Duodenal mucosa (tissue), 2 donors: ENCODE results near the gene GTPBP2.

Source experiments
- H3K27ac ChIP-seq: one replicate; pipeline ENCODE4 v1.7.0; 2013; ENCODE audit warnings: low read depth, low read length
- H3K27me3 ChIP-seq, 2 donors: one replicate each; pipeline ENCODE4 v1.7.0; 2013; ENCODE audit warnings: low read length in 2 of 2, control low read depth in 1 of 2; ENCODE audit not compliant: insufficient read depth in 2 of 2, control insufficient read depth in 1 of 2
- H3K36me3 ChIP-seq, 2 donors: one replicate each; pipeline ENCODE4 v1.7.0; 2013; ENCODE audit warnings: low read length in 2 of 2, control low read depth in 1 of 2; ENCODE audit not compliant: insufficient read depth in 2 of 2, control insufficient read depth in 1 of 2
- H3K4me1 ChIP-seq, 2 donors: one replicate each; pipeline ENCODE4 v1.7.0; 2013; ENCODE audit warnings: low read length in 2 of 2, control low read depth in 1 of 2; ENCODE audit not compliant: insufficient read depth in 2 of 2, control insufficient read depth in 1 of 2
- H3K4me3 ChIP-seq, 2 donors: one replicate each; pipeline ENCODE4 v1.7.0; 2013; ENCODE audit warnings: low read length in 2 of 2, low read depth in 1 of 2
- H3K9ac ChIP-seq, 2 donors: one replicate each; pipeline ENCODE4 v1.7.0; 2013; ENCODE audit warnings: low read length in 2 of 2, low read depth in 1 of 2
- H3K9me3 ChIP-seq, 2 donors: one replicate each; pipeline ENCODE4 v1.7.0; 2013; ENCODE audit warnings: low read length in 2 of 2, control low read depth in 1 of 2; ENCODE audit not compliant: control insufficient read depth in 1 of 2

The GTPBP2 gene

DNA sequence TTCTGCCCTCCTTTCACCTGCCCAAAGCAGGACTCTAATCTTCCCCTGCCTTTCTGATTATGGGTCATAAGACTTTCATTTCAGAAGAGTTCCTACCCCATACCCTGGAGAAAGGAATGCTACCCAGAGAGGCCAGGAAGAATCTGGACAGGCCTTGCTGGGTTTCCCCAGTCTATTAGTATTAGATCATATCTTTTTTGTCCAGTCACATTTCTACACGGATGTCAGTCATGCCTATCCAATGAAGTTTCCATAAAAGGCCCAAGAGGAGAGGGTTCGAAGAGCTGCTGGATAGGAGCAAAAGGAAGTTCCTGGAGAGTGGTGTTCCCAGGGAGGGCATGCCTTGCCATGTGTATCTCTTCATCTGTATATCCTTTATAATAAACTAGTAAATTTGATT is 49.9 kb downstream of the GTPBP2 start:
- Histone ChIP-seq H3K27ac (no peak overlapping the region), H3K4me3 (no peak overlapping the region)

DNA sequence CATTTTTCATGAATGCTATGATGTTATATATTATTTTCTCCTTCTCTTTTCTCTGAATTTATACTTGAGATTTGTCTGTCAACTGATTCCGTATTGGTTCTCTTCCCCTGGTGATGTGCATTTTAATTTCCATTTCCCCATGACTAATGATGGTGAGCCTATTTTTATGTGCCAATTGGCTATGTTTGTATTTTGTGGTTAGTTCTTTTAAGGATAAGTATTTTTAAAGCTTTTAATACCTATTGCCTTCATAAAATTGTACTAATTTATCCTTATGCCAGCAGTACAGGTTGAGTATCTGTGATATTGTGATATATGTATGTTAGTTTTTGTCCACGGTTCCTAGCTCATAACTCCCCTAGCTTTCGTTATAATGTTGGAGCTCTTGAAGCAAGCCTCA is 50.3 kb downstream of the GTPBP2 start:
- H3K9me3 ChIP-seq, result no peaks in the 10 kb centered on the region
- H3K27ac ChIP-seq, result no peak overlapping the region
- H3K36me3 ChIP-seq, result peaks cover 0 to 14% of the 10 kb centered on the region in 2 donors
- no peak overlapping the region for H3K9ac ChIP-seq
- H3K4me1 ChIP-seq, result peaks cover 4 to 20% of the 10 kb centered on the region in 2 donors
- no peak overlapping the region for H3K4me3 ChIP-seq
- H3K27me3 ChIP-seq, result no peaks in the 10 kb centered on the region

More for the DNA sequence above, 49.9 kb downstream of the GTPBP2 start:
- peaks cover 4 to 19% of the 10 kb centered on the region in 2 donors for H3K36me3 ChIP-seq
- H3K4me1 ChIP-seq, result peaks cover 4 to 20% of the 10 kb centered on the region in 2 donors
- no peaks in the 10 kb centered on the region for H3K27me3 ChIP-seq
- H3K9ac ChIP-seq, result no peak overlapping the region
- no peaks in the 10 kb centered on the region for H3K9me3 ChIP-seq

DNA sequence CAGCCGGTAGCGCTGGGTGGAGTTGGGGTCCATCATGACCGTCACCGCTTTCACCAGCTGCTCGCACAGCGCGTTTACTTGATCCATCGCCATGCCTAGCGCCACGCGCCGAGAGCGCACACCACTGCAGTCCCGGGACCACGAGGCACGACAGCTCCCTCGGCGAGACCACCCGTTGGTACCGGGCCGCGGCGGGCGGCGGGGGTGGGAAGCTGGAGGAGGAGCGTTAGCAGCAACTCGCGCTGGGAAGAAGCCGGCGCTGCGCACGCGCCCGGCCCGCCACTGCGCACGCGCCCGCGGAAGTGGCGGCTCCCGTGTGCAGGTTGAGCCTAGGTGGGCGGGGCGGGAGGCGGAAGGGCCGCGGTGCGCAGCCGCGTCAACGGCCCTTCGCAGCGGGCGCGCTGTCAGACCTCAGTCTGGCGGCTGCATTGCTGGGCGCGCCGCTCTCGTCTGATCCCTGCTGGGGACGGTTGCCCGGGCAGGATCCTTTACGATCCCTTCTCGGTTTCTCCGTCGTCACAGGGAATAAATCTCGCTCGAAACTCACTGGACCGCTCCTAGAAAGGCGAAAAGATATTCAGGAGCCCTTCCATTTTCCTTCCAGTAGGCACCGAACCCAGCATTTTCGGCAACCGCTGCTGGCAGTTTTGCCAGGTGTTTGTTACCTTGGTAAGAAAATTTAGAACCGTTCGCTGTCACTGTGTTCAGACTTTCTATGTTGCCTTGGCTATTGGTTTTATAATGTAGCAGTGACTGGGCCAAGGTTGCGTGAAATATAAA is 53.1 kb downstream of the GTPBP2 start, which contains the start of the genes POLH and XPO5:
TSS of gene POLH (plus strand) at position 414 of the 780 bp plus-strand sequence. CDS start 6,135 bp downstream, outside the sequence.
TSS of gene XPO5 (minus strand) at position 267 of the 780 bp plus-strand sequence. CDS start at position 93, 174 bp downstream.
- Histone ChIP-seq H3K9ac (peak within 1 kb of the TSS; percentile 82 to 98), H3K27ac (peak within 1 kb of the TSS; percentile 35), H3K4me1 (peaks cover 4 to 20% of the 10 kb centered on the region in 2 donors), H3K36me3 (peaks cover 7 to 12% of the 10 kb centered on the region in 2 donors), H3K9me3 (no peaks in the 10 kb centered on the region), H3K27me3 (no peaks in the 10 kb centered on the region), H3K4me3 (peak within 1 kb of the TSS; percentile 87 to 98)

DNA sequence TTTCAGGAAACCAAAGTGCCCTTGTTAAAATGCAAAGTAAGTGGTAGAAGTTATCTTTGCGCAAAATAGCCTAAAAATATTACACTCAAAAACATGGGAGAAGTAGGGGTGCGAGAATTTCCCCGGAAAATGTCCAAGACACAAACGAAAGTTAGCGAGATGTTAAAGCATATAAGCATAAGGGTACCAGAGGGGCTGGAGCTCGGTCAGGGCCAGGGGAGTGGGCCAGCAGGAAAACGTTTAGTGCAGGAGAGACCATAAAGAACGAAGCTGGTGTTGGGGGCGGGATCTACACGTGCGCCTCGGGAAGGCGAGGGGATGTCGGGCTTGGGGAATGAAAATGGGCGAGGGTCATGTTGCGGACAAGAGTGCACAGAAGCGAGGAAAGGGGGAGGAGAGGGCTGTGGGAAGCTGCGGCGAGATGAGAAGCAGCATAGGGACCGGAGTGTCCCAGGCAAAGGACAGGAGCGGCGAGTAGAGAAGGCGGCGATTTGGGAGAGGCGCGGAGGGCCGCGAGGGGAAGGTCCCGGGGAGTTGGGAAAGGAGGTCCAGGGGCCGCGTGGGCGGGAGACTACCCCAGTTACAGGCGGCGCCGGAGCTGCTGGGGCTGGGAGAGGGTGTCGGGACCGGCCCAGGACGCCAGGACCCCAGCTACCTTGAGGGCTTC is 53.8 kb downstream of the GTPBP2 start:
- peak overlapping the region; percentile 87 to 98 for H3K4me3 ChIP-seq
- no peaks in the 10 kb centered on the region for H3K27me3 ChIP-seq
- H3K27ac ChIP-seq, result no peak overlapping the region
- peaks cover 4 to 20% of the 10 kb centered on the region in 2 donors for H3K4me1 ChIP-seq
- peak overlapping the region; percentile 82 to 90 for H3K9ac ChIP-seq
- no peaks in the 10 kb centered on the region for H3K9me3 ChIP-seq
- peaks cover 10 to 19% of the 10 kb centered on the region in 2 donors for H3K36me3 ChIP-seq

DNA sequence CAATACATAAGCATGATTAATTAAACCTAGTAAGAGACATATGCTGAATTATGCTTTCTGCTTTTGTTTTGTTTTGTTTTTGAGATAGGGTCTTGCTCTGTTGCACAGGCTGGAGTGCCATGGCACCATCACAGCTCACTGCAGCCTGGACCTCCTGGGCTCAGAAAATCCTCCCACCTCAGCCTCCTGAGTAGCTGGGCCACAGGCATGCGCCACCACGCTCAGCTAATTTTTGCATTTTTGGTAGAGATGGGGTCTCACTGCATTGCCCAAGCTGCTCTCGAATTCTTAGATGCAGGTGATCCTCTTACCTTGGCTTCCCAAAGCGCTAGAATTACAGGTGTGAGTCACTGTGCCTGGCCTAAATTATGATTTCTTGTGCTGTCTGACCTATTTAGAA is 57.0 kb downstream of the GTPBP2 start:
- H3K9me3 ChIP-seq, result no peaks in the 10 kb centered on the region
- H3K27me3 ChIP-seq, result no peaks in the 10 kb centered on the region
- peaks cover 0 to 16% of the 10 kb centered on the region in 2 donors for H3K4me1 ChIP-seq
- no peak overlapping the region for H3K9ac ChIP-seq
- peaks cover 15 to 42% of the 10 kb centered on the region in 2 donors for H3K36me3 ChIP-seq
- H3K4me3 ChIP-seq, result no peak overlapping the region
- H3K27ac ChIP-seq, result no peak overlapping the region

DNA sequence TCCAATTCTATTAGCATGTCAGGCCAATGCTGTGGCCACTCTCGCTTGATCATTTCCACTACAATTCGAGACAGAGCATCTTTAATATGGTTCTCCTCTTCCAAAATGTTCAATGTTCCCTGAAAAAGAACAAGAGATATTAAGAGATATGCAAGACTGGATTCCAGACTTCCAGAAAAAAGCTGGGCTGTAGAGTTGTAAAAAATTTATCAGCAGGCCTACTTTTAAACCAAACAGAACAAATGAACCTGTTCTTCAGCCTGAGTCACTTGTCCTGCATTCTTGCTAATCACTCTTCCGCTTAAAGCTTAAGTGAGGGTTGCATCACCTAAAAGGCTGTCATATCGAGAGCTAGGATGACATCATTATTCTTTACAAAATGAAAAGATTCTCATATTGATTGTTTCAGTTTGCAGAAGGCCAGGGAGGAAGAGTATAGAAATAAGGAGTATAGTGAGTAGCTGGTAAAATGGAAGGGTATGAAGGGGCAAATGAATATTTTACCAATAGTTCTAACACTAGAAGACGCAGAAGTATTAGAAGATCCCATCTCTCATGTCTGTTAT is 58.1 kb downstream of the GTPBP2 start:
- Histone ChIP-seq H3K36me3 (peaks cover 19 to 49% of the 10 kb centered on the region in 2 donors), H3K27ac (no peak overlapping the region)

More for the DNA sequence above, 58.1 kb downstream of the GTPBP2 start:
- Histone ChIP-seq H3K9me3 (no peaks in the 10 kb centered on the region), H3K9ac (no peak overlapping the region), H3K4me3 (no peak overlapping the region), H3K4me1 (peaks cover 0 to 8% of the 10 kb centered on the region in 2 donors), H3K27me3 (no peaks in the 10 kb centered on the region)
